Mesendoderm (in vitro differentiated cells): Measurements from ENCODE around the gene GATB.

Source experiments
- DNase-seq: peaks from one replicate; pipeline ENCODE4 v3.0.0; 2013
- H2AK5ac ChIP-seq: 2 replicates; pipeline ENCODE4 v1.6.1; 2013; ENCODE audit warnings: low read length, inconsistent platforms
- H2BK120ac ChIP-seq: 2 replicates; pipeline ENCODE4 v1.6.1; 2013; ENCODE audit warnings: low read depth, mild to moderate bottlenecking, low read length, moderate library complexity, mixed read lengths
- H2BK15ac ChIP-seq: replicated peaks from 2 replicates; pipeline ENCODE4 v1.6.1; 2013; ENCODE audit warnings: low read depth, mild to moderate bottlenecking, moderate library complexity
- H2BK5ac ChIP-seq: 2 replicates; pipeline ENCODE4 v1.6.1; 2013; ENCODE audit warnings: low read length, inconsistent platforms
- H3K18ac ChIP-seq: 2 replicates; pipeline ENCODE4 v1.6.1; 2013; ENCODE audit warnings: mild to moderate bottlenecking, low read length, mixed read lengths
- H3K23ac ChIP-seq: one replicate; pipeline ENCODE4 v1.6.1; 2013; ENCODE audit warnings: low read length
- H3K27ac ChIP-seq: 2 replicates; pipeline ENCODE4 v1.5.1; 2013; ENCODE audit warnings: low read depth, mild to moderate bottlenecking, inconsistent platforms, low read length, moderate library complexity
- H3K27me3 ChIP-seq: 2 replicates; pipeline ENCODE4 v1.6.1; 2013; ENCODE audit warnings: low read length, control low read depth, mild to moderate bottlenecking, inconsistent platforms; ENCODE audit not compliant: insufficient read depth, poor library complexity
- H3K36me3 ChIP-seq: 2 replicates; pipeline ENCODE4 v1.6.1; 2013; ENCODE audit warnings: low read length, inconsistent platforms; ENCODE audit not compliant: control insufficient read depth, insufficient read depth
- H3K4ac ChIP-seq: one replicate; pipeline ENCODE4 v1.6.1; 2013; ENCODE audit warnings: low read depth, mild to moderate bottlenecking, low read length, moderate library complexity
- H3K4me1 ChIP-seq: 2 replicates; pipeline ENCODE4 v1.6.1; 2013; ENCODE audit warnings: low read depth, low read length, inconsistent platforms; ENCODE audit not compliant: control insufficient read depth
- H3K4me2 ChIP-seq: 2 replicates; pipeline ENCODE4 v1.6.1; 2013; ENCODE audit warnings: low read length
- H3K4me3 ChIP-seq: 2 replicates; pipeline ENCODE4 v1.5.1; 2013; ENCODE audit warnings: mild to moderate bottlenecking, low read length
- H3K56ac ChIP-seq: one replicate; pipeline ENCODE4 v1.6.1; 2013; ENCODE audit warnings: low read length
- H3K79me1 ChIP-seq: 2 replicates; pipeline ENCODE4 v1.6.1; 2013; ENCODE audit warnings: low read length, inconsistent platforms
- H3K79me2 ChIP-seq: 2 replicates; pipeline ENCODE4 v1.6.1; 2013; ENCODE audit warnings: mild to moderate bottlenecking, low read length; ENCODE audit not compliant: control insufficient read depth, insufficient read depth
- H3K9ac ChIP-seq: 2 replicates; pipeline ENCODE4 v1.6.1; 2013; ENCODE audit warnings: low read length, inconsistent platforms
- H4K5ac ChIP-seq: one replicate; pipeline ENCODE4 v1.6.1; 2013; ENCODE audit warnings: low read length
- H4K8ac ChIP-seq: one replicate; pipeline ENCODE4 v1.6.1; 2013; ENCODE audit warnings: low read depth, mild to moderate bottlenecking, control low read depth, low read length, moderate library complexity
- WGBS: extraction: QIAGEN DNeasy Blood & Tissue Kit; methylation state at CpG from one replicate; pipeline ENCODE4 v1.1.7; 2013; ENCODE audit warnings: low lambda C conversion rate, missing lambda C conversion rate; ENCODE audit not compliant: insufficient coverage; ENCODE audit errors: extremely low coverage; 5-methylcytosine and 5-hydroxymethylcytosine counted together

GATB gene

GRCh38 chr4:151670843-151671242 is 90.0 kb downstream of the GATB start:
- H3K79me2 ChIP-seq, result no peaks in the 10 kb centered on the region
- H3K4me3 ChIP-seq, result no peak overlapping the region
- H3K27me3 ChIP-seq, result no peaks in the 10 kb centered on the region
- no peak overlapping the region for H3K4me2 ChIP-seq
- H2AK5ac ChIP-seq, result no peak overlapping the region
- H3K4me1 ChIP-seq, result no peaks in the 10 kb centered on the region
- H3K9ac ChIP-seq, result no peak overlapping the region
- no peaks in the 10 kb centered on the region for H3K36me3 ChIP-seq
- no peak overlapping the region for H3K56ac ChIP-seq
- no peak overlapping the region for H2BK5ac ChIP-seq
- no peak overlapping the region for H2BK120ac ChIP-seq
- H3K23ac ChIP-seq, result no peak overlapping the region
- no peak overlapping the region for H3K4ac ChIP-seq
- H3K27ac ChIP-seq, result no peak overlapping the region
- DNase-seq, result no peak
- no peak overlapping the region for H3K18ac ChIP-seq
- no CpG with 5 or more reads among the region's 5 CpGs for WGBS
- no peak overlapping the region for H4K5ac ChIP-seq
- H2BK15ac ChIP-seq, result no peak overlapping the region
- H3K79me1 ChIP-seq, result no peaks in the 10 kb centered on the region
- no peak overlapping the region for H4K8ac ChIP-seq

- no peak overlapping the region for H2BK120ac ChIP-seq
- H4K8ac ChIP-seq, result no peak overlapping the region
- no peaks in the 10 kb centered on the region for H3K4me1 ChIP-seq
- no peak overlapping the region for H2BK15ac ChIP-seq
- no peak overlapping the region for H3K56ac ChIP-seq
- no peak overlapping the region for H3K18ac ChIP-seq
- no peak overlapping the region for H2AK5ac ChIP-seq
- no peak overlapping the region for H3K4me3 ChIP-seq
- no peak overlapping the region for H3K9ac ChIP-seq
- no peak overlapping the region for H3K4me2 ChIP-seq
- no peak overlapping the region for H4K5ac ChIP-seq
- no peak overlapping the region for H3K27ac ChIP-seq
- DNase-seq, result no peak
- H3K36me3 ChIP-seq, result no peaks in the 10 kb centered on the region
- no peaks in the 10 kb centered on the region for H3K79me2 ChIP-seq
- H2BK5ac ChIP-seq, result no peak overlapping the region
- no peaks in the 10 kb centered on the region for H3K79me1 ChIP-seq
- no peak overlapping the region for H3K23ac ChIP-seq
- no peak overlapping the region for H3K4ac ChIP-seq
- no peaks in the 10 kb centered on the region for H3K27me3 ChIP-seq
- WGBS, result no CpG with 5 or more reads among the region's 9 CpGs
These were observed 90.8 kb downstream of the GATB start for GRCh38 chr4:151669990-151670389.

GRCh38 chr4:151668689-151669402 is 92.0 kb downstream of the GATB start:
- Histone ChIP-seq H3K4me3 (no peak overlapping the region), H3K79me1 (no peaks in the 10 kb centered on the region), H4K5ac (no peak overlapping the region), H3K27me3 (no peaks in the 10 kb centered on the region), H3K18ac (no peak overlapping the region), H3K4me2 (no peak overlapping the region), H3K79me2 (no peaks in the 10 kb centered on the region), H3K9ac (no peak overlapping the region), H3K4ac (no peak overlapping the region), H2BK15ac (no peak overlapping the region), H3K36me3 (no peaks in the 10 kb centered on the region), H3K23ac (no peak overlapping the region), H4K8ac (no peak overlapping the region), H3K27ac (no peak overlapping the region), H3K56ac (no peak overlapping the region), H2AK5ac (no peak overlapping the region), H2BK120ac (no peak overlapping the region), H3K4me1 (no peaks in the 10 kb centered on the region), H2BK5ac (no peak overlapping the region)
- DNase-seq, result no peak
- no CpG with 5 or more reads among the region's 4 CpGs for WGBS

GRCh38 chr4:151667666-151668065 is 93.1 kb downstream of the GATB start:
- H3K4ac ChIP-seq, result no peak overlapping the region
- no peak overlapping the region for H4K5ac ChIP-seq
- H3K9ac ChIP-seq, result no peak overlapping the region
- no peak overlapping the region for H2BK120ac ChIP-seq
- no peak for DNase-seq
- H2AK5ac ChIP-seq, result no peak overlapping the region
- H3K4me1 ChIP-seq, result no peaks in the 10 kb centered on the region
- WGBS, result no CpG with 5 or more reads among the region's 4 CpGs
- H3K36me3 ChIP-seq, result no peaks in the 10 kb centered on the region
- no peak overlapping the region for H3K4me2 ChIP-seq
- H2BK5ac ChIP-seq, result no peak overlapping the region
- no peak overlapping the region for H3K27ac ChIP-seq
- no peaks in the 10 kb centered on the region for H3K27me3 ChIP-seq
- no peaks in the 10 kb centered on the region for H3K79me1 ChIP-seq
- no peaks in the 10 kb centered on the region for H3K79me2 ChIP-seq
- H3K18ac ChIP-seq, result no peak overlapping the region
- no peak overlapping the region for H4K8ac ChIP-seq
- no peak overlapping the region for H3K4me3 ChIP-seq
- no peak overlapping the region for H3K23ac ChIP-seq
- H2BK15ac ChIP-seq, result no peak overlapping the region
- no peak overlapping the region for H3K56ac ChIP-seq

- no peak overlapping the region for H2AK5ac ChIP-seq
- H3K27ac ChIP-seq, result no peak overlapping the region
- no peak overlapping the region for H3K4me3 ChIP-seq
- H3K36me3 ChIP-seq, result no peaks in the 10 kb centered on the region
- no peak overlapping the region for H4K8ac ChIP-seq
- H2BK120ac ChIP-seq, result no peak overlapping the region
- H3K4me1 ChIP-seq, result no peaks in the 10 kb centered on the region
- H3K27me3 ChIP-seq, result no peaks in the 10 kb centered on the region
- H3K18ac ChIP-seq, result no peak overlapping the region
- no peak overlapping the region for H3K4ac ChIP-seq
- H3K79me1 ChIP-seq, result no peaks in the 10 kb centered on the region
- no peak overlapping the region for H2BK15ac ChIP-seq
- H4K5ac ChIP-seq, result no peak overlapping the region
- H3K4me2 ChIP-seq, result no peak overlapping the region
- WGBS, result no CpG with 5 or more reads among the region's 3 CpGs
- no peak overlapping the region for H2BK5ac ChIP-seq
- DNase-seq, result no peak
- H3K56ac ChIP-seq, result no peak overlapping the region
- no peak overlapping the region for H3K23ac ChIP-seq
- H3K79me2 ChIP-seq, result no peaks in the 10 kb centered on the region
- no peak overlapping the region for H3K9ac ChIP-seq
These were observed 93.8 kb downstream of the GATB start for GRCh38 chr4:151667048-151667447.

- Histone ChIP-seq H2BK15ac (no peak overlapping the region), H3K56ac (no peak overlapping the region), H2AK5ac (no peak overlapping the region), H3K9ac (no peak overlapping the region), H3K4me2 (no peak overlapping the region), H3K18ac (no peak overlapping the region), H4K8ac (no peak overlapping the region), H3K79me2 (no peaks in the 10 kb centered on the region), H3K36me3 (no peaks in the 10 kb centered on the region), H4K5ac (no peak overlapping the region), H3K4me3 (no peak overlapping the region), H3K23ac (no peak overlapping the region), H3K4me1 (no peaks in the 10 kb centered on the region), H3K4ac (no peak overlapping the region), H2BK5ac (no peak overlapping the region), H2BK120ac (no peak overlapping the region), H3K79me1 (no peaks in the 10 kb centered on the region), H3K27ac (no peak overlapping the region), H3K27me3 (no peaks in the 10 kb centered on the region)
- no CpG with 5 or more reads among the region's 5 CpGs for WGBS
- DNase-seq, result no peak
These were observed 94.3 kb downstream of the GATB start for GRCh38 chr4:151666501-151666900.
